Cerebellar cortex (tissue), 1 donor: Measurements from ENCODE around the gene MTMR12.
"Not testable (repeated sequence)": the region's sequence is repeated elsewhere in the genome, so short reads cannot be mapped to it uniquely, and the experiment has no call there.

Source experiments
- DNase-seq: peaks from one replicate; pipeline ENCODE4 v3.0.0-alpha.2; 2015; ENCODE audit warnings: low spot score

Gene MTMR12

GRCh38 chr5:32232441-32233219 lies 80.1 kb downstream of the MTMR12 start:
- DNase-seq: peak; percentile 92

GRCh38 chr5:32231929-32232328 lies 80.8 kb downstream of the MTMR12 start:
- DNase-seq: no peak

- DNase-seq: no peak
Observed at GRCh38 chr5:32231241-32231640, 81.5 kb downstream of the MTMR12 start.

- DNase-seq: no peak
Observed at GRCh38 chr5:32230356-32231099, 82.2 kb downstream of the MTMR12 start.

GRCh38 chr5:32229586-32229985 lies 83.2 kb downstream of the MTMR12 start:
- DNase-seq: no peak

- no peak for DNase-seq
Observed at GRCh38 chr5:32228816-32229215, 83.9 kb downstream of the MTMR12 start.

- no peak for DNase-seq
Observed at GRCh38 chr5:32225445-32225844, 87.3 kb downstream of the MTMR12 start.

- DNase-seq: no peak
Observed at GRCh38 chr5:32223972-32224609, 88.6 kb downstream of the MTMR12 start.

- no peak for DNase-seq
Observed at GRCh38 chr5:32222723-32223470, 89.8 kb downstream of the MTMR12 start.

GRCh38 chr5:32217886-32218396 lies 94.8 kb downstream of the MTMR12 start:
- no peak for DNase-seq

- not testable (repeated sequence) for DNase-seq
Observed at GRCh38 chr5:32214344-32214743, 98.4 kb downstream of the MTMR12 start.

GRCh38 chr5:32210151-32210550 lies 102.6 kb downstream of the MTMR12 start:
- DNase-seq: no peak

- DNase-seq: not testable (repeated sequence)
Observed at GRCh38 chr5:32208837-32209236, 103.9 kb downstream of the MTMR12 start.

- DNase-seq: no peak
Observed at GRCh38 chr5:32207355-32207634, 105.4 kb downstream of the MTMR12 start.

- DNase-seq: no peak
Observed at GRCh38 chr5:32206509-32207354, 106.0 kb downstream of the MTMR12 start.

- DNase-seq: no peak
Observed at GRCh38 chr5:32206053-32206452, 106.7 kb downstream of the MTMR12 start.

GRCh38 chr5:32202394-32202793 lies 110.3 kb downstream of the MTMR12 start:
- DNase-seq: no peak

GRCh38 chr5:32201122-32201753 lies 111.5 kb downstream of the MTMR12 start:
- DNase-seq: no peak

- no peak for DNase-seq
Observed at GRCh38 chr5:32197032-32197431, 115.7 kb downstream of the MTMR12 start.

- no peak for DNase-seq
Observed at GRCh38 chr5:32195265-32195664, 117.5 kb downstream of the MTMR12 start.

GRCh38 chr5:32193591-32193990 lies 119.1 kb downstream of the MTMR12 start:
- no peak for DNase-seq
